T47D (cell line): ENCODE data around the gene KCNH2.

Experiments used
- DNase-seq, 2 experiments: peaks; one replicate each; pipeline versions ENCODE4 v3.0.0 to v3.0.0-alpha.2; 2011 to 2012; ENCODE audit warnings: low read depth in 1 of 2, low spot score in 1 of 2
- JUND ChIP-seq: IDR thresholded peaks from 2 replicates; pipeline ENCODE4 v1.6.1; 2012; ENCODE audit warnings: low read depth
- in situ Hi-C: cut with HindIII; loops from 2 replicates; pipeline ENCODE4 v1.10.0; 2016; ENCODE audit warnings: low sequenced_read_pairs, low pct_unique_long_range_greater_than_20kb

Gene KCNH2

GRCh38 chr7:150954986-150955518 is 23.1 kb downstream of the KCNH2 start:
- in situ Hi-C loops, result no loop called here
- TF ChIP-seq JUND, result no peak
- DNase-seq, result no peak

GRCh38 chr7:150954201-150954985 is 23.7 kb downstream of the KCNH2 start:
- no peak for TF ChIP-seq JUND
- no peak for DNase-seq
- in situ Hi-C loops, result no loop called here

DNA sequence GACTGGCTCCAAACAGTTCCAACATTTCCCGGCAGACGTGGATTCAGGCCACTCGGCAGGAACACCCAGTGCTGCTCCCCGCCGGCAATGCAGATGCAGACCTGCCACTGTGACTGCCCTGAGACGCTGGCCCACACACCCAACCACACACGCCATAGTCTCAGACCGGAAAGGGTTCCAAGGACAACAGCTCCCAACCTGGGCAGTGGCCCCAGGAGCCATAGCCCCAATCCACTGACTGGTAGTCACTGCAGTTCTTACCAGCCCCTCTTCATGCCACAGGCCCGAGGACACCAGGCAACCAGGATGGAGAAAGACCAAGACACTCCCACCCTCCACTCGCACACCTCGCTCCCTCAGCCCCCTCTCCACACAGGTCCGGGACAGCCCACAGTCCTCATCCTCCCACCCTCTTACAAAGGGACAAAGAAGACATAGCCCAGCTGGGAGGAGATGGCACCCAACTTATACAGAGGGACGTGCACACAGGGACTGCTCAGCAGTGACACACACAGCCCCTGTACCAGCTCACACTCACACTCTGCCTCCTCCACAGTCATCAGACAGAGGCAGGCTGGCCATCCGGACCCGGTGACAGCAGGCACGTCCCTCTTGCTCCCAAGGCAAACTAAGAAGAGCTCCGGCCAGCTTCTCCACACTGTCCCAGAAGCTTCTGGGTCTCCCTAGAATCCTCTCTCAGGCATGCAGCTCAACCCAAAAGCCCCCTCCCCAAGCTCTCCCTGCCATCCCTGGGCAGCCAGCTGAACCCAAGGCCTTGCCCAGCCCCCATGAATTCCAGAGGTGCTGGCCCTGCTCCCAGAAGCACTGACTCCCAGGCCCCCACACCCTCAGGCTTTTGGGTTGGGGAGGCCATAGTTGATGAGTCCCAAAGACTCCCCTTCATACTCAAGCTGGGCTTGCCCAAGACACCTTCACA is 24.8 kb downstream of the KCNH2 start:
- DNase-seq, result no peak
- in situ Hi-C loops, result no loop called here
- no peak for TF ChIP-seq JUND

DNA sequence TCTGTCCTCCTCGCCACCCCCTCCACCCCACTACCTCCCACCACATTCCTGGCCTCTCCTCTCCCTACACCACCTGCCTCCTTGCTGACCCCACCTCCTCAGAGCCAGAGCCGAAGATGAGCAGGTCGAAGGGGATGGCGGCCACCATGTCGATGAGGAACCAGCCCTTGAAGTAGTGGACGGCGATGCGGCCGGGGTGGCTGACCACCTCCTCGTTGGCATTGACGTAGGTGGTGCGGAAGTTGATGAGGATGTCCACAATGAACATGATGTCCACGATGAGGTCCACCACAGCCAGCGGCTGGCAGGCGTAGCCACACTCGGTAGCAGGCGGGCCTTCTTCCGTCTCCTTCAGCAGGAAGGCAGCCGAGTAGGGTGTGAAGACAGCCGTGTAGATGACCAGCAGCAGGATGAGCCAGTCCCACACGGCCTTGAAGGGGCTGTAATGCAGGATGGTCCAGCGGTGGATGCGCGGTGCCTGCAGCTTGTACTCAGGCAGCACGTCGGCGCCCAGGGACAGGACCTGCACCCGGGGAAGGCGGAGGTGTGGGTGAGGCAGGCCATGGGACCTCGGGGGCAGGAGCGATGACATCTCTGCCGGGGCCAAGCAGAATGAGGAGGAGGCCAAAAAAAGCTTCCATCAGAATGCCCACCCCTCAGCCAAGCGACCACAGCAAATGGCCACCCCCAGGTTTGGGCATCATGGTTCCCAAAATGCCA is 25.6 kb downstream of the KCNH2 start:
- no peak for DNase-seq
- no peak for TF ChIP-seq JUND
- in situ Hi-C loops, result no loop called here

DNA sequence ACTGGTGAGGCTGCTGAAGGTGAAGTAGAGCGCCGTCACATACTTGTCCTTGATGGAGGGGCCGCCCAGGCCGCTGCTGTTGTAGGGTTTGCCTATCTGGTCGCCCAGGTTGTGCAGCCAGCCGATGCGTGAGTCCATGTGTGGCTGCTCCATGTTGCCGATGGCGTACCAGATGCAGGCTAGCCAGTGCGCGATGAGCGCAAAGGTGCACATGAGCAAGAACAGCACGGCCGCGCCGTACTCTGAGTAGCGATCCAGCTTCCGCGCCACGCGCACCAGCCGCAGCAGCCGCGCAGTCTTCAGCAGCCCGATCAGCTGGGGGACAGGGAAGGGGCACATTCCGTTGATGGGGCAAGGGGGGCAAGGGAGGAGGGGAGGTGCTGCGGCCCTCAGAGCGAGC is 26.6 kb downstream of the KCNH2 start:
- no peak for DNase-seq
- in situ Hi-C loops, result no loop called here

GRCh38 chr7:150951181-150951520 is 27.0 kb downstream of the KCNH2 start:
- TF ChIP-seq JUND, result no peak
- in situ Hi-C loops, result no loop called here
- no peak for DNase-seq

More for the DNA sequence above, 26.6 kb downstream of the KCNH2 start:
- TF ChIP-seq JUND, result no peak

GRCh38 chr7:150950496-150951180 is 27.5 kb downstream of the KCNH2 start:
- DNase-seq, result no peak
- no peak for TF ChIP-seq JUND
- in situ Hi-C loops, result no loop called here

GRCh38 chr7:150949971-150950491 is 28.1 kb downstream of the KCNH2 start:
- no peak for DNase-seq
- in situ Hi-C loops, result no loop called here
- TF ChIP-seq JUND, result no peak

GRCh38 chr7:150949564-150949963 is 28.6 kb downstream of the KCNH2 start:
- DNase-seq, result no peak
- in situ Hi-C loops, result no loop called here
- no peak for TF ChIP-seq JUND

DNA sequence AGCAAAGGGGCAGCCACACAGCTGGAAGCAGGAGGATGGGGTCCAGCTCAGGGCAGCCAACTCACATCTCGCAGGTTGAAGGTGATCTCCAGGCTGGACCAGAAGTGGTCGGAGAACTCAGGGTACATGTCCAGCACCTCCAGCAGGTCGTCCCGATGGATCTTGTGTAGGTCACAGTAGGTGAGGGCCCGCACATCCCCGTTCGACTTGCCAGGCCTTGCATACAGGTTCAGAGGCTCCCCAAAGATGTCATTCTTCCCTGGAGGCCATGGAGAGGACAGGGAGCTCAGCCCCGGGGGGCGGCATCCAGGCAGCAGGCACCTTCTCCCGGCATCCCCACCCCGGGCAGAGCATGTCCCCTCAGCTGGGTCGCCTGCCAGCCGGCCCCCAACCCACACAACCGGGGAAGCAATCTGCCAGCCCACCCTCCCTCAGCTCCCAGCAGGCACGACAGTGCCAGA is 29.3 kb downstream of the KCNH2 start:
- DNase-seq, result no peak
- no peak for TF ChIP-seq JUND
- in situ Hi-C loops, result no loop called here

DNA sequence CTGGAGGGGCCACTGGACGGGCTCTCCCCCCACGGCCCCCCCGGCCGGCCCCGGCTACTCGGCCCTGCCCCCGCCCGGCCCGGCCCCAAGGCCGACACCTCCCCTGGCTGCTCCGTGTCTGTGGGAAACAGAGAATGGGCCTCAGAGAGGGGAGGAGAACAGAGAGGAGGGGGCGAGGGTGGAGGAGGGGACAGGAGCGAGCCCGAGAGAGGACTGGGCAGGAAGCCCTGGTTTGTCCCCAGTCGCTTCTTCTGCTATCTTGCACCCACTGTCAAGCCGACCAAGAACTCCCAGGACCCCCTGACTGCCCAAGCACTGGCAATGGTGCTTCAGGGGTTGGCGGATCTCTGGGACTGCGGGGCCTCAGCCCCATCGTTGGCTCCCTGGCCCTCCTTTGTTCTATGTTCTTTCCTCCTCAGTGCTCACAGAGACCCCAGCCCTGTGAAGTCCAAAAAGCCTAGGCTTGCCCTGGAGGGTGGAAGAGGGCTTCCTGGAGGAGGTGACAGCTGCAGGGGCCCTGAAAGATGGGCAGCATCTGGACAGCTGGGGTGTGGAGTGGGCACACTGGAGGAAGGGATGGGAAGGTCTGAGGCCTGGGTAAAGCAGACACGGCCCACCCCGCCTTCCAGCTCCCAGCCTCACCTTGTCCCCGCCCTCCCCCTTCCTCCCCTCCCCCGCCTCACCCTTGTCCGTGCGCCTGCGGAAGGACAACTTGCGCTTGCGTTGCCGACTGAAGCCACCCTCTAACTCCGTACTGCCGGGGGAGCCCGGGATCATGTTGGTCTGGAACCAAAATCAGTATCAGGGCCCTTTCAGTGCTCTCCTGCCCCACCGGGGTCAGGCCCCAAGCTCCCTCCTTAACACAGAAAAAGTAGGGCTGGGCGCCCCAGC is 30.1 kb downstream of the KCNH2 start:
- in situ Hi-C loops, result no loop called here
- TF ChIP-seq JUND, result no peak

More for the DNA sequence above, 30.1 kb downstream of the KCNH2 start:
- DNase-seq, result no peak
